ENCODE results near the gene LPIN1.
"Not testable (repeated sequence)": the region's sequence is repeated elsewhere in the genome, so short reads cannot be mapped to it uniquely, and the experiment has no call there.

Gene LPIN1

DNA sequence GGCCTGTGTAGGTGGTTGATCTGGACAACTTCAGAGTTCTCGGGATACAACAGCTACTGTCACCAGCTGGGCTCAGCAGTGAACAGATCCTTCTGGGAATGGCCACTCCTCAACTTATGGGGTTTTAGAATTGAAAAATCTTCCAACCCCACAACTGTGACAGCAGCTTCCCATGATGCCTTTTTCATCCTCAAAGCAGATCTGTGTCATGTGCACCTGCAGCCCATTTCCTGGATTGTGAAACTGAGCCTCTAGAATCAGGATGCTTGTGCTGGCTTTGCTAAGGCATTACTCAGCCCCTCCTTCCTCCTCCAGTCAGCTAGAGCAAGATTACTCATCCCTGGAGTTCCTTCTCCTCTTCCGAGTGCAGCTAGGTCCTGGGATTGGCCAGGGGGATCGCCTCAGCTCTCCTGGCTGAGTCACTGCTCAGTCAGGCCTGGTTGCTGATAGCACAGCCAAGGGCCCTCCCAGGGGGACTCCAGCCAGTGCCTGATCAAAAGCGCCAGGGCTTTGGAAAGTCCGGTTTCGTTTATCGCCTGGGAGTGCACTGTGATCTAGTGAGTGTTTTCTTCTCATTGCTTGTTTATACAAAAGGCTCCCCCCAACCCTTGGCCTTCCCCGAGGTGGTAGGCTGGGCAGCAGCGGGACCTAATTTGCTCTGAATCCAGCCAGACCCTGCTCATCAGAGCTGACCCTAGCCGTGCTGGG lies 2.4 kb upstream of the LPIN1 start:
- DNase-seq (ENCODE audit: low read depth in 3 of 3) = peak; percentile 57 to 78 (median 70)

DNA sequence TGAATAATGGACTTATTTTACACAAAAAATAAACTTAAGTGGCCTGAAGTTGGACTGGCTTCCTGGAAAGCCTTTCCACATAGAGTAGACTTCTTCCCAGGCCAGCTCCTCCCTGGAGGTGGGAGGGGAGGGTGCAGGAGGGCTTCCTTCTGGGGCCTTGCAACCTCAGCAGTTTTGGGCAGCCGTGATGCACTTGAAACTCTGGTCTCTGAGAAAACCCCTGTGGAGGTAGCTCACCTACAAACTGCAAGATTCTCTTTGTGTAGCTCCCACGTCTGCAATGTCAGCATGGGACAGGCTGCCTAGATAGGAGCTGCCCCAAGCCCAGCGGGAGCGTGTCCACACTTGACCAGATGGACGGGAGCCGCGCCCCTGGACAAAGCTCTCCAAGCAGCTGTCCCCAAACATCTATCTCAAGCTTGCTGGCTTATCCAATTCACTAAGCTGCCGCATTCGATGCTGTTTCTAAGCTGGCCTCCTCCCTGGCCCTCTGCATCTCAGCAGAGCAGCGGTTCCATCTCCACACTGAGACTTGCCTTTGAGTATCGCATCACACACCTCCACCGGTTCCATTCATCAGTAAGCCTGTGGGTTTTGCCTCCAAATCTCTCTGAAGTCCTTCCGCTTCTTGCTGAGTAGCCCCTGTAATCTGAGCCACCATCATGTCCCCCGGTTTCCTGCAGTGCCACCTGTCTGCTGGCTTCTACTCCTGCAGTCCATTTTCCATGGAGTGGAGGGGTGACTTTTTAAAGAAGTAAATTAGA lies 1.6 kb upstream of the LPIN1 start:
- DNase-seq (ENCODE audit: low read depth in 3 of 3) = no peak

DNA sequence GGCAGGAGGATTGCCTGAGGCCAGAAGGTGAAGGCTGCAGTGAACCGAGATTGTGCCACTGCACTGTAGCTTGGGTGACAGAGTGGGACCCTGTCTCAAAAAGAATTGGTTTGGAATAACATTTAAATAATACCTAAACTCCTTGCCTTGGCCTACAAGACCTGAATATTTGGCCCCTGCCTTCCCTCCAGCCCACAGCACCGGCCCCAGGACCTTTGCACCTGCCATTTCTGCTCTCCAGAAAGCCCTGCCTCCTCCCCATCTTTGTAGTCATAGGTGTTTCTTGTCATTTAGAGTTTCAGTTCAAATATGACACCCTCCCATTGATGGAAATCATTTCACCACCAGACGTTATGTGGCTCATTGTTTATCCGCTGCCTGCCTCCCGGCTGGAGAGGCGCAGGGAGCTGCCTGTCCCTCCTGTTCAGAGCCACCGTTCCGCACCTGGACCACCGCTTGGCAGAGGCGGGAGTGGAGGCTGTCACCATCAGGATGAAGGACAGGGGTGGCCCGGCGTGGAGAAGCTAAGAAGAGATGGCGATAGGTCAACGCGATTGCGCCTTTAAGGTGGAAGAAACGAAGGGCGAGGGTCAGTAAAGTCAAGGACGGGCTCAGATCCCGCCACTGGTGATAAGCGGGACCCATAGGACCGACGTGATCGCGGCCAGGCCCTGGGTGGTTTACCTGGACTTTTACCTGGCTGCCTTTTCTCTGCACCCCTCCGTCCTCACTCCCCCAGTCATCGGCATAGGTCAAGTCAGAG lies 638 bp upstream of the LPIN1 start:
- DNase-seq (ENCODE audit: low read depth in 3 of 3) = no peak

DNA sequence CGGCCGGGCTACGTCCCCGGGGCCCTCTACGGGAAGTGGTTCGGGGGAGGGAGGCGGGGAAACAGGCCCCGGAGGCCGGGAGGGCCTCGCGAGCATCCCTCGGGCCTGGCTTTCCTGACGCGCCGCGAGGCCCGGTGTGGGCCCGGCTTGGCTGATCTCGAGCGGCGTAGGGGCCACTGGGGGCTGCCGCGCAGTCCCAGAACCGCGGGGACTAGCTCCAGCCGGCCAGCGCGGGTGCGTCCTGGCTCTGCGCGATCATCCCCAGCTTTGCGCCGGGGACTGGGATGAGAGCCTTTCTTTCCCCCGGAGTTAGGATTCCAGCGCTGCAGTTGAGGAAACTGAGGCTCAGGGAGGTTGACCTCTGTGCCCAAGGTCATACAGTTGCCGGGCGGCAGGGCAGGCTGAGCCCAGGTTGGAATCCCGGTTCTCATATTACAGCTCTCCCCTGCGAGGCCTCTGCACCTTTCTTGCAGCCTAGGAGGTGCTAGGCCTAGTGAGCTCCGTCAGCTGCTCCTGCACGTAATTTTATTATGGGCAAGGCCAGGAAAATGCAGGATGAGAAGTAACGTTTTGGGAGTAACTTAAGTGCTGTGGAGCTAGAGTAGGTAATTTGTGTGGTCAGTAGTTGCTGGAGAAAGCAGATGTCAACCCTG lies 501 bp downstream of the LPIN1 start:
- DNase-seq (ENCODE audit: low read depth in 3 of 3) = no peak

DNA sequence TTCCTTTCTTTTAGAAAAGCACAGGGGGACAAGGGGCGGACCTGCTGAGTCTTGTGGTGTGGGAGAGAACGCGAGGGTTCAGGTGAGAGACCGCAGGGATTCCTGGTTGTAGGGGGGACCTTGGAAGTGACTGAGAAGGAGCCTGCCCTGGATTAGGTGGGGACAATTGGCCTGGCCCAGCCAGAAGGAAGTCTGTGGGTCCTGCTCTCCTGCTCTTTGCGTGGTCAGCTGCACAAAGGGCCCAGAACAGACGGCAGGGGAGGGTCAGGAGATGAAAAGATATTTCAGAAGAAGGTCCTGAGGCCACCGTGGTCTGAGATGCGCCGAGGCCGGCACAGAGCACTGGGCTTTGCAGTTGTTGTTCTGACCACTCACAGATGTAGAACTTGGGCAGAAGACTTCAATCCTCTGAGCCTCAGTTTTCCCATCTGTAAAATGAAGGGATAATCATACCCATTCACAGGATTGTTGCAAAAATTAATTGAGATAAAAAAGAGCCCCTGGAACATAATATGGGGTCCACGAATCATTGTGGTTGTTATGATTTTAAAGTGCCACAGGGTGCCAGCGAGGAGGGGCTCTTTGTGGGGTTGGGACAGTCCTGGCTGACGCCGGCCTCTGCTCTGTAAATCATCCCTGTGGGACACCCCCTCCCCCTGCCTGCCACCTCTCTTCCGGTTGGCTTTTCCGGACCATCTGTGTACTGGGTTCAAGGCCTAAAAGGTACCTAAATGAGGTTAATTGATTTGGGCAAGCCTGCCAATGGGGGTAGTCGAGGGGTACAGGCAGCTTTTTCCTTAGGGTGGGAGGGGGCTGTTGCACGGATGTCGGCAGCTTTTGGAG lies 1.8 kb downstream of the LPIN1 start:
- no peak for DNase-seq (ENCODE audit: low read depth in 3 of 3)

DNA sequence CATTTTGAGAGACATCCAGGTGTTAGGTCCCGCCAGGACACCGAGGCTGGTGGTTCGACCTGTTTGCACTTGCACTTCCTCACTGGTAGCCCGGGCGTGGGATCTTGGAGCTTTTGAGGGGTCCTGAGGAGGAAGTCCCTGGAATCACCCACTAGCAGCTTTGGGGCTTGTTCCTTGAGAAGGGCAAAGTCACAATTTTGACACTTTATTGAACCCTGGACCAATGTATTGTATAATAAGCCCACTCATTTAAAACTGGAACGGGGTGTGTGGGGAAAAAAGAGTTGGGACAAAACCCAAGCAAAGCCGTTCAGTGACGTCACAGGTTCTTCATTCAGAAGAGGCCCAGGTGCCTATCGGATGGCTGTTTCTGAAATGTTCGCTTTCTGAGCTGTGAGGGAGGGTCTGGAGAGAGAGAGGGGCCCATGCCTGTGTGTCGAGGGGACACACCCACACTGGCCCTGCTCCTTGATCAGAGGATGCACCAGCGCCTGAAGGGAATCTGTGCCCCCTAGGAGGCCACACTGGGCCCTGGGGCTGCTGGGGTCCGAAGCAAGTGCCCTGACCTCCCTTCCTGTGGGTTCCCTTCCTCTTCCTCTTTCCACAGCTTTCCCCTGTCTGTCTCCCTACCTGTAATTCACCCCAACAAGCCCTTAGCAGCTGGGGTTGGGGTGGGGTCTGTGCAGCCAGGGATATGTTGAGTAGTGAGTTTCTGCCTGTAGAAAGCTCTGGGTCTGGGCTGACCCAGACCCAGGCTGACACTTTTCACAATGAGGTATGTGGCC lies 2.6 kb downstream of the LPIN1 start:
- DNase-seq (ENCODE audit: low read depth in 3 of 3) = no peak

DNA sequence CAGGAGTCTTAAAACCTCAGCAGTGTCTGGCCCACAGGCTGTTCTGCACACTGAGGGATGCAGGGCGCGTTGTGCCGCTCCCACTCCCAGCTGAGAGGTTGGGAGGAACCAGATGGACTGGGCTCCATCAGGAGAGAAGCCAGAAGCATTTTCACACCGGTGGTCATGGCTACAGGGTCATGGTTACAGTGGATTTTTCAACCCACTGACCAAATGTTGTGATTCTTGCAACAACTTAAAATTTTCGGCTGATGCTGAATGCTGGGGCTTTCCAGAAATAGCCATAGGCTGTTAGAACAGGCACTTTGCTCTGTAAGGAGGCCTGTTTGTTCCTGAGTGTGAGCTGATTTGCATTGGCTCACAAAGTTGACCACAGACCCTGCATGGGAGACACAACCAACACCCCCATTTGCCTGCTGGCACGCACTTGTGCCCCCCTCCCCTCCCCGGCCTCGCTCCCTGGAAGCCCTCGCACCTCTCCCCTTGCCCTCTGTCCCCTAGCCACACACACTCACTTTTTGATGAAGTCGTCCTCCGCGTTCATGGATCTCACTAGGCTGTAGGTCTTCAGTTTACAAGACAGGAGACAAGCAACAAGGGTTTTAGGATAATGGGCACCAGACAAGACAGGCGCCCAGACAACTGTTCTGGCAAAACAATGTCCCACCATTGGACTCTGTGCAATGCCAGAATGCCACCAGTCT lies 3.4 kb downstream of the LPIN1 start:
- DNase-seq (ENCODE audit: low read depth in 3 of 3) = no peak

DNA sequence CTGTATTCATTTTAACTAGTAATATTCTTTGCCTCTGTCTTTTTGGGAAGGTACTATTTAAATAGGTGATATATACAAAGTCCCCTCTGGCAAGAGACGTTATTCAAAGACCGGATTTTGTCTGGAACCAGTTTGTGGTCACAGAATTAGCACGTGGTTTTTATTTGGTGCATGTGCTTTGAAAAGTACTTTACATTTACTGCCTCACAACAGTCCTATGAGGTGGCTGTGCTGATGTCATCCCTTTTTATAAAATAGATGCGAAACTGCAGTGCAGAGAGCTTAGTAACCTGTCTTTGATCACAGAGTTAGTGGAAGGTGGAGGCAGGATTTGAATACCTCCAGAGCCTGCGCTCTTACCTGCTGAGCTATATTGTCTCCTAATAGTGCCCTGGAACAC lies 4.0 kb downstream of the LPIN1 start:
- peak in 1 of 3 experiments; percentile 49 for DNase-seq (ENCODE audit: low read depth in 3 of 3)

DNA sequence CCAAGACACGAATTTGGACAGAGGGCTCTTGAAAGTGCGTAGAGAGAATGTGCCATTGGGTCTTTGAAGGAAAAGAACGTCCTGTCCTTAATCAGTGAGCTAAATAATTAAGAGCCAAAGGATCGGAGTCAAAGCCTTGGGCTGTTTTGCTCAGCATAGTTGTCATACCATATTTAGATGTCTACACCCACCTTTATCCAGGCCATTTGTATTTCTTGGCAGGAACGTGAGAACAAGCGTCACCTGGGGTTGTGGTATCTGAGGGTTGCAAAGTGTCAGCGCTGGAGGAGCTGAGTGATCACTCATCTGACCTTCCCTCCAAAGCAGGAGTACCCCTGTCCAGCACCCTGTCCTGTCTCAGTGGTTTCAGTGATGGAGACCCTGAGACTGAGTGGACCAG lies 4.5 kb downstream of the LPIN1 start:
- no peak for DNase-seq (ENCODE audit: low read depth in 3 of 3)

DNA sequence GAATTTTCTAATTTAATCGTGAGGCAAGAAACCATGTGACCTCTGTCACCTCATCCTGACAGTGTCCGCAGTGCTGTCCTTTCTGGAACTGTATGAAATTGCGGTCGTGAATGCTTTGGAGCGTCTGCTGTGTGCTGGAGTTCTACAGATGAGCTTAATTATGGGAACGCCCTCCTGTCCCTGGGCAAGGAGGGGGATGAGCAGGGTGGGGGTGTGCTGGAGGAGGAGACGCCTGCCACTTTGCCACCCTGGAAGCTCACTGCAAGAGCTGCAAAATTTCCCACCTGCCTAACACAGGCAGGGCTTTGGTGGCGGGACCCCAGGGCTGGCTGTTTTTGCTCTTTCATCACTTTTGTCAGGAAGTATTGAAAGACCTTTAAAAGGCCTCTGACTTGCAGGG lies 6.5 kb downstream of the LPIN1 start:
- no peak for DNase-seq (ENCODE audit: low read depth in 3 of 3)

DNA sequence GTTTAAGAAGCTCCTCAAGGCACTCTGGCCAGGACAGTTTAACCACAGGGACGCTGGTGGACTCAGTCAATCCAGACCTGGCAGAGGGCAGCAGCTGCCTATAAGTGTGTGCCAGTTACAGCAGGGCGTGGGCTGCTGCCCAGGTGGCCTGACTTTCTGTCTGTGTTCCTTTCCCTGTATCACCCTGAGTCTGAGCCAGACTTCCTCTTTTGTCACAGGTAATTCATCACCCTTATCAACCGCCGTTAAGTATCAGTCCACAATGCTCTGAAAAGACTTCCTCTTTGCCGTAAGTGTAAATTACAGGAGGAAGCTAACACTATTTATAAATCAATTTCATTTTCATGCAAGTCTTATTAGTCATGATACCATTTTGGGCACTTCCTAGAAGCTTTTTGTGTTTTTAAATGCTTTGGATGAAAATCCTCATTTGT lies 7.0 kb downstream of the LPIN1 start:
- DNase-seq (ENCODE audit: low read depth in 3 of 3) = no peak

DNA sequence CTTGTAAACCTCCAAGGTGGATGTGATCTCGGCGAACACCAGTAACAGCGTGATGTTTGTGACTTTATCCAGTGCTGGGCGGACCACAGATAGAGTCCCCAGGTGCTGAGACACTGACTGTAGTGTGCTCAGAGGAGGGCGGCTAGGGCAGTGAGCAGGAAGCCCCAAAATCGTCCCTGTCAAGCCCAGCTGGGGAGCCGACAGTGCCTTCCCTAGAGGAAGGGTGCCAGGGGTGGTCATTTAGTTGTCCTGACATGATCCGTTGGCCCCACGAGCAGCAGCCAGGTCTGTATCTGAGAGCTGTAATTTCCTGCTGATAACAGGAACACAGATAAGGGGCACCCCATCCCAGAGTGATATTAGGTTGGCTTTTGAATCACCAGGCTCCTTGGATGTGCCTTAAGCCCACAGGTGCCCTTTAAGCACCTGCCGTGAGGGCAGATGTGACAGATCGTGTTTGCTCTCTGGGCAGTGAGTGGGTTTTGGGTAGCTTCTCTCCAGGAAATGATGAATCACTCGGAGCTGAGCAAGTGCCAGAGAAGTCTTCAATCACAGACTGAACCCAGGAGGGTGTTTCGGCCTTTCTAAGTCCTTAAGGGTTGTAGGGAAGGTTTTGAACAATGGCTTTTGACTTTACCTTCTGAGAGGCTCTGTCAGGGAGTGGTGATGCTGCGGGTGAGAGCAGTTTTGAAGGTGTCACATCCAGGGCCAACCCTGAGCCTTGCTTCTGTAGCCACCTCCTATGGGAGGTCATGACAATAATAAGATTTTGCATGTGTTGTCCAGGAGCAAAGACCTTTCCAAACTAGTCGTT lies 7.7 kb downstream of the LPIN1 start:
- DNase-seq (ENCODE audit: low read depth in 3 of 3) = peak; percentile 47 to 68 (median 49)

DNA sequence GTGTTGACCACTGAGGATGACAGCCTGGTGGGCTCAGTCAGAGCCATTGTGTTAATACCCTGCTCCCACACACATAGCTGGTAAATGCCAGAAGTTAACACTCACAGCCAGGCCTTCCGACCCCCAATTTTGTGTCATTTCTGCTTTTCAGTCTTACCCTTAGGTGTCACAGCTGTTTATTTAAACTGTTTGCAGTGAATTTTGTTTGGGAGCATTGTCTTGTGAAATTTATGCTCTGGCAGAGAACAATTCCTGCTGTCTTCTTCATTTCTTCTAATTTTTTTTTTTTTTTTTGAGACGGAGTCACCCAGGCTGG lies 8.2 kb downstream of the LPIN1 start:
- DNase-seq (ENCODE audit: low read depth in 3 of 3) = no peak

DNA sequence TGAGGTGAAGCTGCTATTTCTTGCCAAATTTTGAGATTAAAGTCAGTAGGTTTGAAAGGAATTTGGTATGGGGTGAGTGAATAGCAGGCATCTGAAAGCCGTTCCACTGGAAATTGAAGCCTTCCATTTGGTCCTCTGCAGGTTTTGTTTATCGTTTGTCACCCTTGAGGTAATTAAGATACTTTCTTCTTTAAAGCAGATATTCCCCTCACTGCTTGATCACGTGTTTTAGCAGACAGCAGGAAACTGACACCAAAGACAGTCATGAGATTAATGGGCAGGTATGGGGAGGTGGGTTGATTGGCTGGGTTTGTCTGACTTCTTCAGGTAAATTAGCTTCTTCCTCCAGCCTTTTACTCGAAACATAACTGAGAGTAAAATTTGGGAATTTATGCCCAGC lies 10.7 kb downstream of the LPIN1 start:
- DNase-seq (ENCODE audit: low read depth in 3 of 3) = no peak

DNA sequence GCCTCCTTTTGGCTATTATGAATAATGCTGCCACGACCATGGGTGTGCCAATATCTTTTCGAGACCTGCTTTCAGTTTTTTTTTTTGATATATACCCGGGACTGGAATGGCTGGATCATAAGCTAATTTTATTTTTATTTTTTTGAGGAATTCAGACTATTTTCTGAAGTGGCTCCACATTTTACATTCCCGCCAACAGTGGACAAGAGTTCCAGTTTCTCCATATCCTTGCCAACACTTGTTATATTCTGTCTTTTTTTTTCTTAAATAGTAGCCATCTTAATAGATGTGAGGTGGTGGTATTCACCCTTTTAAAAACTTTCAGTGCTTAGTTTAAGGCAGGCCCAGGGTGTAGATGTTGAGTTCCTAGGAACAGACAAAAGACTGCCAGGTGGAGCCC lies 11.8 kb downstream of the LPIN1 start:
- DNase-seq (ENCODE audit: low read depth in 3 of 3) = no peak

DNA sequence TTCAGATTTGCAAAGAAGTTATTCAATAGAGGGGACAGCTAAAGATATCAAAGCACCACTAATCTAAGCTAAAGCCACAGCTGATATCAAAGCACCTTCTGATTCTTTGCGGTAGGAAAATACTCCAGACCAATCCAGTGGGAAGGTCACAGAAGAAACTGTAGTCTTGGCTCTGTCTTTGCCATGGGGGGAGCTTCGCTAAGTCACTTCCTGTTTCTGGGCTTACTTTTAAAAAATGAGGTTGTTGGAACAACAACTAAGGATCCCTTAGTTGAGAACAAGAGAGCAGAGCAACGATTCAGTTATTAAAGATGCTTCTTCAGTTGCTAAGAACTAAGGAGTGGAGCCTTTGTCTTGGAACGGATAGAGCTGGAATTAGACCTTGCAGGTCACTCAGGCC lies 12.2 kb downstream of the LPIN1 start:
- DNase-seq (ENCODE audit: low read depth in 3 of 3) = no peak

DNA sequence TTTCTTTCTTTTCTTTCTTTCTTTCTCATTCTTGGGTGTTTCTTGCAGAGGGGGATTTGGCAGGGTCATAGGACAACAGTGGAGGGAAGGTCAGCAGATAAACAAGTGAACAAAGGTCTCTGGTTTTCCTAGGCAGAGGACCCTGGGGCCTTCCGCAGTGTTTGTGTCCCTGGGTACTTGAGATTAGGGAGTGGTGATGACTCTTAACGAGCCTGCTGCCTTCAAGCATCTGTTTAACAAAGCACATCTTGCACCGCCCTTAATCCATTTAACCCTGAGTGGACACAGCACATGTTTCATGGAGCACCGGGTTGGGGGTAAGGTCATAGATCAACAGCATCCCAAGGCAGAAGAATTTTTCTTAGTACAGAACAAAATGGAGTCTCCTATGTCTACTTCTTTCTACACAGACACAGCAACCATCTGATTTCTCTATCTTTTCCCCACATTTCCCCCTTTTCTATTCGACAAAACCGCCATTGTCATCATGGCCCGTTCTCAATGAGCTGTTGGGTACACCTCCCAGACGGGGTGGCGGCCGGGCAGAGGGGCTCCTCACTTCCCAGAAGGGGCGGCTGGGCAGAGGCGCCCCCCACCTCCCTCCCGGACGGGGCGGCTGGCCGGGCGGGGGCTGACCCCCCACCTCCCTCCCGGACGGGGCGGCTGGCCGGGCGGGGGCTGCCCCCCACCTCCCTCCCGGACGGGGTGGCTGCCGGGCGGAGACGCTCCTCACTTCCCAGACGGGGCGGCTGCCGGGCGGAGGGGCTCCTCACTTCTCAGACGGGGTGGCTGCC lies 12.9 kb downstream of the LPIN1 start:
- DNase-seq (ENCODE audit: low read depth in 3 of 3) = not testable (repeated sequence)

DNA sequence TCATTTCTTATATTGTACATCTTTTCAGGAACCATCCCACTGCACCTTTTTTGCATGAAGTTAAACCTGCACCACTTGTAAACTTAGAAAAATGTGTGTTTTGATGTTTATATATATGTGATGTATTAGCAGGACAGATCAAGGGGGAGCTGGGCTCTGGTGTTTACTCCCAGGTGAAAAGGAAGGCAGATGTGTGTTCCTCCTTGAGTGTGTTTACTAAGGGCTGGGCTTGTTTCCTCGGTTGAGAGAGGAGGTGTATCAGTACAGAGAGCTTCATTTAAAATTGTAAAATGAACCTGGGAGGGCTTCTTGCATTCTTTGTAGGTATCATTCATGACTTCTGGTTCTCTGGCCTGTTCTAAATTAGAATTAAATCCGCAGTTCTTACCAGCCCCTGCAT lies 14.8 kb downstream of the LPIN1 start:
- DNase-seq (ENCODE audit: low read depth in 3 of 3) = no peak

Measured in stimulated activated CD4-positive, alpha-beta T cell treated with anti-CD3 and anti-CD28 coated beads, TNF-alpha, amount 100 ng/mL, for 24 hours (primary cell).